Mesendoderm (in vitro differentiated cells): ENCODE results near the gene IDI2.

ENCODE experiments used
- DNase-seq: peaks from one replicate; pipeline ENCODE4 v3.0.0; 2013
- H2AK5ac ChIP-seq: 2 replicates; pipeline ENCODE4 v1.6.1; 2013; ENCODE audit warnings: low read length, inconsistent platforms
- H2BK120ac ChIP-seq: 2 replicates; pipeline ENCODE4 v1.6.1; 2013; ENCODE audit warnings: low read depth, mild to moderate bottlenecking, low read length, moderate library complexity, mixed read lengths
- H2BK15ac ChIP-seq: replicated peaks from 2 replicates; pipeline ENCODE4 v1.6.1; 2013; ENCODE audit warnings: low read depth, mild to moderate bottlenecking, moderate library complexity
- H2BK5ac ChIP-seq: 2 replicates; pipeline ENCODE4 v1.6.1; 2013; ENCODE audit warnings: low read length, inconsistent platforms
- H3K18ac ChIP-seq: 2 replicates; pipeline ENCODE4 v1.6.1; 2013; ENCODE audit warnings: mild to moderate bottlenecking, low read length, mixed read lengths
- H3K23ac ChIP-seq: one replicate; pipeline ENCODE4 v1.6.1; 2013; ENCODE audit warnings: low read length
- H3K27ac ChIP-seq: 2 replicates; pipeline ENCODE4 v1.5.1; 2013; ENCODE audit warnings: low read depth, mild to moderate bottlenecking, inconsistent platforms, low read length, moderate library complexity
- H3K27me3 ChIP-seq: 2 replicates; pipeline ENCODE4 v1.6.1; 2013; ENCODE audit warnings: low read length, control low read depth, mild to moderate bottlenecking, inconsistent platforms; ENCODE audit not compliant: insufficient read depth, poor library complexity
- H3K36me3 ChIP-seq: 2 replicates; pipeline ENCODE4 v1.6.1; 2013; ENCODE audit warnings: low read length, inconsistent platforms; ENCODE audit not compliant: control insufficient read depth, insufficient read depth
- H3K4ac ChIP-seq: one replicate; pipeline ENCODE4 v1.6.1; 2013; ENCODE audit warnings: low read depth, mild to moderate bottlenecking, low read length, moderate library complexity
- H3K4me1 ChIP-seq: 2 replicates; pipeline ENCODE4 v1.6.1; 2013; ENCODE audit warnings: low read depth, low read length, inconsistent platforms; ENCODE audit not compliant: control insufficient read depth
- H3K4me2 ChIP-seq: 2 replicates; pipeline ENCODE4 v1.6.1; 2013; ENCODE audit warnings: low read length
- H3K4me3 ChIP-seq: 2 replicates; pipeline ENCODE4 v1.5.1; 2013; ENCODE audit warnings: mild to moderate bottlenecking, low read length
- H3K56ac ChIP-seq: one replicate; pipeline ENCODE4 v1.6.1; 2013; ENCODE audit warnings: low read length
- H3K79me1 ChIP-seq: 2 replicates; pipeline ENCODE4 v1.6.1; 2013; ENCODE audit warnings: low read length, inconsistent platforms
- H3K79me2 ChIP-seq: 2 replicates; pipeline ENCODE4 v1.6.1; 2013; ENCODE audit warnings: mild to moderate bottlenecking, low read length; ENCODE audit not compliant: control insufficient read depth, insufficient read depth
- H3K9ac ChIP-seq: 2 replicates; pipeline ENCODE4 v1.6.1; 2013; ENCODE audit warnings: low read length, inconsistent platforms
- H4K5ac ChIP-seq: one replicate; pipeline ENCODE4 v1.6.1; 2013; ENCODE audit warnings: low read length
- H4K8ac ChIP-seq: one replicate; pipeline ENCODE4 v1.6.1; 2013; ENCODE audit warnings: low read depth, mild to moderate bottlenecking, control low read depth, low read length, moderate library complexity
- WGBS: extraction: QIAGEN DNeasy Blood & Tissue Kit; methylation state at CpG from one replicate; pipeline ENCODE4 v1.1.7; 2013; ENCODE audit warnings: low lambda C conversion rate, missing lambda C conversion rate; ENCODE audit not compliant: insufficient coverage; ENCODE audit errors: extremely low coverage; 5-methylcytosine and 5-hydroxymethylcytosine counted together

The IDI2 gene

DNA sequence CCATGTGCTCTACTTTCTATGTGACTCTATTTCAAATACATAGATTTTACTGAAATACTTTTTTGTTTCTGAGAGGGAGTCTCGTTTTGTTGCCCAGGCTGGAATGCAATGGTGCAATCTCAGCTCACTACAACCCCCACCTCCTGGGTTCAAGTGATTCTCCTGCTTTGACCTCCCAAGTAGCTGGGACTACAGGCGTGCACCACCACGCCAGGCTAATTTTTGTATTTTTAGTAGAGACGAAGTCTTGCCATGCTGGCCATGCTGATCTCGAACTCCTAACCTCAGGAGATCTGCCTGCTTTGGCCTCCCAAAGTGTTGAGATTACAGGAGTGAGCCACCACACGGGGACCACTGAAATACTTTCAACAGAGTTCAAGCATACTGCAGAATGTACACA, 19.8 kb upstream of the IDI2 start:
- H2BK120ac ChIP-seq, result no peak overlapping the region
- H2BK15ac ChIP-seq, result no peak overlapping the region
- WGBS, result no CpG with 5 or more reads among the region's 6 CpGs
- H3K18ac ChIP-seq, result no peak overlapping the region
- H3K4me1 ChIP-seq, result peaks cover 7% of the 10 kb centered on the region
- H3K9ac ChIP-seq, result no peak overlapping the region
- H3K79me1 ChIP-seq, result peaks cover 15% of the 10 kb centered on the region
- no peak overlapping the region for H3K27ac ChIP-seq
- no peak for DNase-seq
- H3K36me3 ChIP-seq, result peaks cover 8% of the 10 kb centered on the region
- H3K27me3 ChIP-seq, result no peaks in the 10 kb centered on the region
- H4K8ac ChIP-seq, result no peak overlapping the region
- H4K5ac ChIP-seq, result no peak overlapping the region
- H3K4me3 ChIP-seq, result no peak overlapping the region
- no peak overlapping the region for H3K56ac ChIP-seq
- no peak overlapping the region for H3K4me2 ChIP-seq
- H3K4ac ChIP-seq, result no peak overlapping the region
- H2AK5ac ChIP-seq, result no peak overlapping the region
- H3K23ac ChIP-seq, result no peak overlapping the region
- peaks cover 40% of the 10 kb centered on the region for H3K79me2 ChIP-seq
- H2BK5ac ChIP-seq, result no peak overlapping the region

DNA sequence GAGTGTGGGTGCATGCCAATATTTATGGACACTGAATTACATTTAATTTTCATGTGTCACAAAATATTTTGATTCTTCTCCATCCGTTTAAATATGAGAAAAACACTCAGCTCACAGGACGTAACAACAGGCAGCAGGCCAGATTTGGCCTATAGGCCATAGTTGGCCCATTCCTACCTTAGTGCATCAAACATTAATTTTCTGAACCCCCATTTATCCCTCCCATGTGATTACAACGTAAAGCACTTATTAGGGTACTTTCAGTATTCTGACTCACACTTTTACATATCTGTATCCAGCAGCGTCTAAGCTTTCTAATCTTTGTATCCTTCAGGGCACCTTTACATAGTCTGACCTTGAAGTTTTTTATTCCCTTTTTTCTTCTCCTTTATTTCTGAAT, 19.3 kb upstream of the IDI2 start:
- Histone ChIP-seq H4K5ac (no peak overlapping the region), H2AK5ac (no peak overlapping the region), H3K4me3 (no peak overlapping the region), H2BK15ac (no peak overlapping the region), H3K23ac (no peak overlapping the region), H3K4me1 (peaks cover 7% of the 10 kb centered on the region), H3K79me2 (peaks cover 39% of the 10 kb centered on the region), H3K4me2 (peak overlapping the region; percentile 20), H2BK120ac (no peak overlapping the region), H4K8ac (no peak overlapping the region), H3K36me3 (peaks cover 8% of the 10 kb centered on the region), H3K9ac (peak overlapping the region; percentile 22), H3K27ac (no peak overlapping the region), H3K4ac (no peak overlapping the region), H2BK5ac (no peak overlapping the region), H3K79me1 (peaks cover 15% of the 10 kb centered on the region), H3K27me3 (no peaks in the 10 kb centered on the region), H3K18ac (no peak overlapping the region), H3K56ac (peak overlapping the region; percentile 17)
- no CpG with 5 or more reads among the region's 4 CpGs for WGBS
- no peak for DNase-seq

DNA sequence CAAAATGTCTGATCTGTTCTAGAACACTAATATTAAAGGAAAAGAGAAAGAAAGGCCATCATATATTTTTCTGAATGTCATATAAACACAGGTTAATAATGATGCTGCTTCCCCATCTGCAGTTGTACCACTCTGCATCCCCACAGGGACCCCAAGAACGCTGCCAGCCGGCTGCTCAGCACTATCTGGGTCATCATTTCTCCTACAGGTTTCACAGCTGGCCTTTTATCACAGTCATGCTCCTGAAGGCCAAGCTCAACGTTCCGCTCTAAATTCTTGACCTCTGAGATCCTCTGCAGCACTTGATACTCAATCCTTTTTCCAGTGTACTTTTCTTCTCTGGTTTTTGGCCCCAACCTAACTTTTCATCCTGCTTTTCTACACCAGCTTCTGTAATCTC, 18.5 kb upstream of the IDI2 start:
- WGBS, result no CpG with 5 or more reads among the region's 4 CpGs
- Histone ChIP-seq H3K4ac (no peak overlapping the region), H3K56ac (no peak overlapping the region), H4K5ac (no peak overlapping the region), H3K27me3 (no peaks in the 10 kb centered on the region), H3K4me3 (no peak overlapping the region), H3K79me2 (peaks cover 39% of the 10 kb centered on the region), H4K8ac (no peak overlapping the region), H3K18ac (no peak overlapping the region), H2AK5ac (no peak overlapping the region), H3K9ac (peak overlapping the region; percentile 27), H3K36me3 (peaks cover 9% of the 10 kb centered on the region), H3K27ac (no peak overlapping the region), H2BK5ac (no peak overlapping the region), H3K4me2 (no peak overlapping the region), H3K23ac (no peak overlapping the region), H3K79me1 (peaks cover 15% of the 10 kb centered on the region), H3K4me1 (peaks cover 7% of the 10 kb centered on the region), H2BK15ac (no peak overlapping the region), H2BK120ac (no peak overlapping the region)
- no peak for DNase-seq

DNA sequence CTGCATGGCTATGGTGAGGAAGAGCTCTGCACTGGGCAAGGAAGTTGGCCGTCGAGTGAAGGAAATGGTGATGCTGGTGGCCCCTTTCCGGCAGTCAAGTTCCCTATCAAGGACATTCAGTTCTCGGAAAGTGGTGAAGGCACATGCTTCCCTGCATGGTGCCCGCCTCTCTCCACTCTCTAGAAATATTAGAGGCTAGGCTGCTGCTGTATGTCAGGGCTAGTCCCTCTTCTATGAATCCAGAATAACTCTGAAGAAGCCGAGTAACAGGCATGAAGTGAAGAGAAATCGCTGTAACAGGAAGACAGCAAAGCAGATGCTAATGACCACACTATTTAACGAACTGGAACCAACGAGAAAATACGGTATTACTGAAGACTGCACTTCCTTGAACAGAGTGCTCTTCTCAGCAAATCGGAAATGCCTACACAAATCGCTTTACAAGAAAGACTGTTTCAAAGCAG, 17.9 kb upstream of the IDI2 start:
- Histone ChIP-seq H3K18ac (no peak overlapping the region), H3K4ac (no peak overlapping the region), H2AK5ac (no peak overlapping the region), H2BK120ac (no peak overlapping the region), H4K5ac (no peak overlapping the region), H3K23ac (no peak overlapping the region), H3K4me1 (peaks cover 7% of the 10 kb centered on the region), H3K36me3 (peaks cover 9% of the 10 kb centered on the region), H3K27ac (no peak overlapping the region), H3K4me3 (no peak overlapping the region), H2BK15ac (no peak overlapping the region), H3K56ac (no peak overlapping the region), H3K79me2 (peaks cover 39% of the 10 kb centered on the region), H3K9ac (no peak overlapping the region), H2BK5ac (no peak overlapping the region), H3K79me1 (peaks cover 15% of the 10 kb centered on the region), H3K4me2 (no peak overlapping the region), H3K27me3 (no peaks in the 10 kb centered on the region), H4K8ac (no peak overlapping the region)
- no CpG with 5 or more reads among the region's 12 CpGs for WGBS
- DNase-seq, result no peak

GRCh38 chr10:1041514-1041913, 15.9 kb upstream of the IDI2 start:
- Histone ChIP-seq H3K18ac (no peak overlapping the region), H4K5ac (no peak overlapping the region), H3K9ac (no peak overlapping the region), H3K23ac (no peak overlapping the region), H3K79me1 (peaks cover 13% of the 10 kb centered on the region), H2BK120ac (no peak overlapping the region), H2AK5ac (no peak overlapping the region), H3K4me1 (peaks cover 7% of the 10 kb centered on the region), H3K4me2 (no peak overlapping the region), H3K27me3 (no peaks in the 10 kb centered on the region), H2BK5ac (no peak overlapping the region), H3K79me2 (peaks cover 27% of the 10 kb centered on the region), H3K4me3 (no peak overlapping the region), H2BK15ac (no peak overlapping the region), H3K56ac (no peak overlapping the region), H3K27ac (no peak overlapping the region), H3K4ac (no peak overlapping the region), H3K36me3 (peaks cover 9% of the 10 kb centered on the region), H4K8ac (no peak overlapping the region)
- DNase-seq, result no peak
- WGBS, result no CpG with 5 or more reads among the region's 9 CpGs

DNA sequence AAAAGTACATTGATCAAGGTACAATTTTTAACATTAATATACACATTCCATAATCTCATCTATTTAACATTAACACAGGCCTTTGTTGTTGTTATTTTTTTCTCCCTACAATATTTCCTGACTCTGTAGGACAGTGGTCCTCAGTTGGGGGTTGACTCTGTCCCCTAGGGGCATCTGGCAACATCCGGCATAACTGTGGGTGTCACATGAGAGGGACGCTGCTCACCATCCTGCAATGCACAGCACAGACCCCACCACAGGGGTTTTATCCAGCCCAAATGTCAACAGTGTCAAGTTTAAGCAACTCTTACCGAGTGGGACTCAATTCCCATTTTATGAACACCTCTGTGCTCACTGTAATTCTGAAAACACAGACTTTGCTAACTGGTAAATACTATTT, 14.5 kb upstream of the IDI2 start:
- Histone ChIP-seq H4K8ac (no peak overlapping the region), H3K18ac (no peak overlapping the region), H3K27me3 (no peaks in the 10 kb centered on the region), H3K4me1 (peaks cover 6% of the 10 kb centered on the region), H2BK5ac (no peak overlapping the region), H4K5ac (no peak overlapping the region), H3K4me2 (no peak overlapping the region), H3K4me3 (no peak overlapping the region), H3K56ac (no peak overlapping the region), H3K27ac (no peak overlapping the region), H2BK120ac (no peak overlapping the region), H2AK5ac (no peak overlapping the region), H3K79me2 (peaks cover 15% of the 10 kb centered on the region), H3K23ac (no peak overlapping the region), H2BK15ac (no peak overlapping the region), H3K36me3 (peaks cover 9% of the 10 kb centered on the region), H3K79me1 (peaks cover 13% of the 10 kb centered on the region), H3K4ac (no peak overlapping the region), H3K9ac (no peak overlapping the region)
- no peak for DNase-seq
- no CpG with 5 or more reads among the region's 3 CpGs for WGBS
